ENCODE data around the gene NEDD4.

- TF ChIP-seq CTCF (IDR thresholded peaks at IDR 0.05; ENCODE audit: low read length) (no peak), EZH2 (IDR thresholded peaks at IDR 0.05; ENCODE audit: borderline replicate concordance, low read length) (no peak)
These were observed 134.8 kb downstream of the NEDD4 start for GRCh38 chr15:55858661-55859060.

All from OCI-LY1 (cell line).